Right kidney (tissue), 1 donor: ENCODE results near the gene RAB35.

Experiments used
- DNase-seq: peaks from one replicate; pipeline ENCODE4 v3.0.0-alpha.2; 2016

RAB35 gene

GRCh38 chr12:120086801-120087621 lies 29.5 kb downstream of the RAB35 start:
- peak; percentile 95 for DNase-seq

- no peak for DNase-seq
These were observed 30.5 kb downstream of the RAB35 start for GRCh38 chr12:120085920-120086645.

GRCh38 chr12:120081641-120082040 lies 34.9 kb downstream of the RAB35 start:
- no peak for DNase-seq

- no peak for DNase-seq
These were observed 36.8 kb downstream of the RAB35 start for GRCh38 chr12:120079411-120080400.

GRCh38 chr12:120078868-120079267 lies 37.7 kb downstream of the RAB35 start:
- DNase-seq: no peak

- no peak for DNase-seq
These were observed 39.3 kb downstream of the RAB35 start for GRCh38 chr12:120077260-120077659.

GRCh38 chr12:120076651-120077050 lies 39.9 kb downstream of the RAB35 start:
- DNase-seq: no peak

GRCh38 chr12:120075034-120075616 lies 41.4 kb downstream of the RAB35 start:
- DNase-seq: no peak

- DNase-seq: no peak
These were observed 43.9 kb downstream of the RAB35 start for GRCh38 chr12:120072472-120073249.

- no peak for DNase-seq
These were observed 45.0 kb downstream of the RAB35 start for GRCh38 chr12:120071493-120072020.

- DNase-seq: no peak
These were observed 47.3 kb downstream of the RAB35 start for GRCh38 chr12:120069278-120069677.

- no peak for DNase-seq
These were observed 48.7 kb downstream of the RAB35 start for GRCh38 chr12:120067901-120068300.

- DNase-seq: no peak
These were observed 49.3 kb downstream of the RAB35 start for GRCh38 chr12:120067084-120067869.

GRCh38 chr12:120066341-120066740 lies 50.2 kb downstream of the RAB35 start:
- DNase-seq: no peak

GRCh38 chr12:120065472-120065871 lies 51.1 kb downstream of the RAB35 start:
- DNase-seq: no peak

- DNase-seq: no peak
These were observed 52.3 kb downstream of the RAB35 start for GRCh38 chr12:120064054-120064940.

- DNase-seq: no peak
These were observed 53.5 kb downstream of the RAB35 start for GRCh38 chr12:120062976-120063579.

GRCh38 chr12:120061575-120062214 lies 54.9 kb downstream of the RAB35 start:
- DNase-seq: no peak
